CD4-positive, alpha-beta T cell treated with Interferon gamma for 1 hour (primary cell): Measurements from ENCODE around the gene ICAM1.
A peak's percentile ranks its signal among the peaks of the same experiment; 100 is the strongest.

Source experiments
- DNase-seq: peaks from one replicate; pipeline ENCODE4 v3.0.0-alpha.2; 2020

The ICAM1 gene

DNA sequence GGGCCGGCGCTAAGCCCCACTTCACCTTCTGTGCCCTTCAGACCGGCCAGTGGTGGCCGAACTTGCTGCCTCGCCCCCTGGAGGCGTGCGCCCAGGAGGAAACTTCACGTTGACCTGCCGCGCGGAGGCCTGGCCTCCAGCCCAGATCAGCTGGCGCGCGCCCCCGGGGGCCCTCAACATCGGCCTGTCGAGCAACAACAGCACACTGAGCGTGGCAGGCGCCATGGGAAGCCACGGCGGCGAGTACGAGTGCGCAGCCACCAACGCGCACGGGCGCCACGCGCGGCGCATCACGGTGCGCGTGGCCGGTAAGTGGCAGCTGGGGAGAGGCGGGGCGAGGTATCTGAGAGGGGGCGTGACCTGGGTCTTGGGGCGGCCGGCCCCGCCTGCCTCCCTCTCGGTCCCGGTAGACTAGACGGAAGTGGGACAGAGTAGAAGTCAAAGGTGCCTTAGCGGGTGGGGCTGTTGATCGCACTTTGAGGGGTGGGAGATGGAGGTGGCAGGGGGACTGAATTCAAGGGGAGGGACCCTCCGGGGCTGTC, 24.5 kb downstream of the ICAM1 start:
- DNase-seq = peak; percentile 79

GRCh38 chr19:10295847-10296591, 25.1 kb downstream of the ICAM1 start:
- no peak for DNase-seq

DNA sequence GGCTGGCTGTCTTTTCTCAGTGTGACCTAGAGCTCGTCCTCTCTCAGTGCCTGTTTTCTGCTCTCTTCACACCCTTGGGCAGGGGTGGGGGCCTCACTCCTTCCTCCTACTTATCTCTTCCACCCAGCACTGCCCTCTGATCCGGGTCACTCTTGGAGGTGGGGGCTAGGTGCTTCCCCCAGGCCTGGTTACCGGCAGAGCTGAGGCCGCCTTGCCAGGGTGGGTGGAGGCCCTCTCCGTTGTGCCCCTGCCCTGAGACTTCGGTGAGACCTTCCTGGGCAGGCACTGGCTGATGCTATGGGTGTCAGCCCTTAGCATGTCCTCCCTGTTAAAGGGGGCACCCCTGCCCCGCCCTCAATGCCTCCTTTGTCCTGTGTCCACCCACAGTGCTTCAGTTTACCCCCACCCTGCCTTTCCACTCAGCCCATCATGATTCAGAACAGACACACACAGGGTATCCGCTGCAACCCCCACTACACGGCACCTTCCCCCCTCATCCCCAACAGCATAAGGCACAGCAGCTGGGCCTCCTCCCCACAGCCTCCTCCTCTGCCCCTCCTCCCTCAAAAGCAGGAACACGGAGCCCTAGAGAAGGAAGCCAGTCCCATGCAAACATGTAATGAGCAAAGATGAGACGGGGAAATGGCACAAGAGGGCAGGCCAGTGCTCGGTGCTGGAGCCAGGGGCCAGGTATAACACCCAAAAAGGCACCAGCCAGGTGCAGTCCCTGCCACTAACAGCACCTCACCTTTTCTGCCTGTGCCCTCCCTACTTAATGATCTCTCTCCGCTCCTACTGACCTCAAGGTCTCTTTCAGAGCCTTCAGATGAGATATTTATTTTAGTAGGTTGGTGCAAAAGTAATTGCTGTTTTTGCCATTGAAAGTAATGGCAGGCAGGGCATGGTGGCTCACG, 28.9 kb downstream of the ICAM1 start:
- no peak for DNase-seq

DNA sequence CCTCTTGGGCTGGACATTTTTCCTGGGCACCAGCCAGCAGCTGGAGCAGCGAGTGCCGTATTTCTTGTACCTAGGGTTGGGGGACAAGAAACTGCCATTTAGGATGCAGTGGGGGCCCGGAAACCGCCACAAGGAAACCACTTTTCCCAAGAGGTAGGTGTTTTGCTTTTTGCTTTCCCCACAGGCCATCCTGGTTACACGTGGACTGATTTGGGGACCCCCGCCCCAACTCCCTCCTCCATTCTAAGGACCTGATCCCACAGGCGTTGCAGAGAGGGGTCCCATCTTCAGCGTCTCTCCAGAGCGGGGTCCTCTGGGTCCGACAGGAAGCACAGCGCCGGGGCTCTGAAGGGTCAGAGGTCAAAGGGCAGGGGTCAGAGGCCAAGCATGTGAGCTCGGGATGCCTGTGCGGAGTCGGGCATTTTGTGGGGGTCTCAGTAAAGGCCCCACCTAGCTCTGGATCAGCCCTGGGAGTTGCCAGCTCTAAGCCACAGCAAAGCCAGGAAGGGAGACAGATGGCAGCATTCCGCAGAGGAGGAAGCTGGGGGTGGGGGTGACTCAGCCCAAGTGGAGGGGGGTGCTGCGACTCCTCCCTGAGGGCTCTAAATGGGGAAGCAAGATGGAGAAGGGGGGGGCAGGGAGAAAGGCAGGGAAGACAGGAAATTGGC, 34.4 kb downstream of the ICAM1 start:
- no peak for DNase-seq

GRCh38 chr19:10306327-10306726, 35.4 kb downstream of the ICAM1 start:
- no peak for DNase-seq

DNA sequence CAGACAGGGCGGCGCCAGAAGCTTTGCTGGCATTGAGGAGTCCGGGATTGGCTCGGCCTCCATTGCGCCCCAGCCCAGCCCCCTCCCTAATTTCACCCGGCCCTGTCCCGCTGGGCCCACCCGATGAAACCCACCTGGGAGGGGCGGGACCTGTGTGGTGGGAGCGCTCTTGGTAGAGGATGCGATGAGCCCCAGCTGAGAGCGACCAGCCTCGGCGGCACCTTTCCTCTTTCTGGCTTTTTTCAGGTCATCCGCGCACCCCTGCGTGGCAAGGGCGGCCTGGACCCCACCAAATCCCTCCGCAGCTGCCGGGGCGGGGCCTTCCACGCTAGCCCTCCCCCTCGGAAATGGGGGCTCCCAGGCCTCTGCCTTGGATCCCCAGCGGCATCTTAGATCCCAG, 38.5 kb downstream of the ICAM1 start, which contains the start of gene ZGLP1:
Gene ZGLP1 (minus strand): TSS at position 393 of the 400 bp plus-strand sequence.
- DNase-seq = no peak

DNA sequence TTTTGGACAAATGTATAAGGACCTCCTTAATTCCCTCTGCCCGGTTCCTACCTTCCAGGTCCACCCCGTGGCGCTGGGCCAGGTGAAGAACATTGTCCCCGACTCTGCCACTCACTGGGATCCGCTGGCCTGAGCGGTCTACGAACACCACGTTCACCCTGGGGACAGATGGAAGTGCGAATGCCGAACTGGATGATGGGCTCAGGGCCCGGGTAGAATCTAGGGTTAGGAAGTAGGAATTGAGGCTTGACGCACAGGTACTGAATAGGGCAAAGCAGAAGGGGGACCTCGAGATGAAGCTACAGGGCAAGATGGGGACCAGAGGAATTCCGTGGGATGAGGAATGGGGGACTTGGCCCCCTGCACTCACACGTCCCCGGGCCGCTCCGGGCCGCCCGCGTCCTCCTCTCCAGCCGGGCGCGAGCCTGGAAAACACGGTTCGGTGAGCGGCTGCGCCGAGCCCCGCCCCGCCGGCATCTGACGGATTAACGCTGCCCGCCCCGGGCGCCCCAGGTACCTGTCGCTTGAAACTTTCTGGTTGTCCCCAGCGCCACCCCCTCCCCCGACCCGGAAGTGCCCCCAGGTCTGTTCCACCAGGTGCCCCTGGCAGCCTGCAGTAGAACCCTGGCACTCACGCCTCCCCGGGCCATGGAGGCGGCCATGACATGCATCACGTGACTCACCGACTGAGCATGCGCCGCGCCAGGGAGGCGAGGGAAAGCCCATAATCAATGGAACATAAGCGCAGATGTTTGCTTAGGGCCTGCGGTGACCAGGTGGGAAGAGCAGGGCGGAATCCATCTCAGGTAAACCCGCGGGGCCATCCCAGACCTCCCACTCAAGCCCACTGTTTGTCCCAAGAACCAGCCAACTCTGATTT, 44.7 kb downstream of the ICAM1 start, which contains the start of gene FDX2:
Gene FDX2 (minus strand): TSS at position 681 of the 880 bp plus-strand sequence. CDS start 19 bp downstream, at position 662.
- DNase-seq = peak; percentile 86

DNA sequence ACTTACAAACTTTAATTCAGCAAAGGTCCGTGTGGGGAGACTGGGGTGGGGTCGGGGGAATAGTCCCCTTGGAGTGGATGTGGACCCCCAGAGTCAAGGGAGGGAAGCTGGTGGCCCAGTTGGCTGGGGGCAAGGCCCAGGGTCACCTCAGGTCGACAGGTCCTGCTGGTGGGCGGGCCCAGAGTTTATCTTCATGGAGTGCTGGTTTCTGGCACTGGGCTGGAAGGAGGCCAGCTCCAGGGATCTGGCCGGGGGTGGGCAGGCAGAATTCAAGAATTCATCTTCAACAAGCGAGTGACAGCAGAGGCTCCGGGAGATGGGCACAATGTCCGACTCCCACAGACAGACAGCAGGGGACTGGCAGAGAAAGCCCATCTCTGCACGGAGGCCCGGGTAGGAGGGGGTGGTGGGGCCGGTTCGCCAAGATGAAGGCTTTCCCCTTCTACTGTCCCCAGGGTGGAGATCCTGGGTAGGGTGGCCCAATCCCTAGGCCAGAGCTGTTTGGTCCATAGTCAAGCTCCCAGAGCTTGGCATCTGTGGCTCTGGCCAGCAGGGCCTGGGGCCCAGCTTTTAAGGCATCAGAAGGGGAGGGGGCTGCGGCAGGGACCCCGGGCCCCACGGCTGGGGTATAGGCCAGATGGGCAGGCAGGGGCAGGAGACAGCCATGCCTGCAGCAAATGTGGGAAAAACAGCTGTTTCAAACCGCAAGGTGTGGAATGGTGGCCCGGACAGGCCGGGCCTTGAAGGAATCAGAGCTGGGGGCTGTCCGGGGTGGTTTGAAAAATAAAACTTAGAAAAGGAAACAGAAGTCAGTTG, 45.5 kb downstream of the ICAM1 start:
- no peak for DNase-seq

GRCh38 chr19:10317045-10317856, 46.3 kb downstream of the ICAM1 start:
- DNase-seq = no peak

DNA sequence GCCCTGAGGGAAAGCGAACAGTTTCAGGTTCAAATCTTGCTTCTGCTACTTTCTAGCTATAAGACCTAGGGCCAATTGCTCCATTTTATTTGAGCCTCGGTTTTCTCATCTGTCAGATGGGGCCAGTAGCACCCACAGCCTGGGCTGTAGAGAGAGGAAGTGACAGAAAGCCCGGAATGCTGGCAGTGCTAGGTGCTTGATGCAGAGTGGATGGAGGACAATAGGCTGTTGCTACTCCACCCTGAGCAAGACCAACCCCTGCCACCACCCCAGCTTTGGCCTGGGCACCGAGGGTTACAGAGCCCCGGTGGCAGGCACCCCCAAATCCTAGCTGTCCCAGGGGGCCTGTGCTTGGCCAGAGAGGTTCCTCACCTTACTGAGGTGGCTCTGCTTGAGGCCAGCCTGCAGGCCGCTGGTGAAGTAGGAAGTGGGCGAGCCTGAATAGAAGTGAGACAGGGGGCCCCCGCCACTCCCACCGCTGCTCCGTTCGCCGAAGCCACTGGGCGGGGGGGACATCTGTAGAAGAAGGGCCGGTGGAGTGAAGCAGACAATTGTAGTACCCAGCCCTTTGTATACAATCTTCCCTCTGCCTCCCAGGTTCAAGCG, 47.0 kb downstream of the ICAM1 start:
- DNase-seq = no peak

DNA sequence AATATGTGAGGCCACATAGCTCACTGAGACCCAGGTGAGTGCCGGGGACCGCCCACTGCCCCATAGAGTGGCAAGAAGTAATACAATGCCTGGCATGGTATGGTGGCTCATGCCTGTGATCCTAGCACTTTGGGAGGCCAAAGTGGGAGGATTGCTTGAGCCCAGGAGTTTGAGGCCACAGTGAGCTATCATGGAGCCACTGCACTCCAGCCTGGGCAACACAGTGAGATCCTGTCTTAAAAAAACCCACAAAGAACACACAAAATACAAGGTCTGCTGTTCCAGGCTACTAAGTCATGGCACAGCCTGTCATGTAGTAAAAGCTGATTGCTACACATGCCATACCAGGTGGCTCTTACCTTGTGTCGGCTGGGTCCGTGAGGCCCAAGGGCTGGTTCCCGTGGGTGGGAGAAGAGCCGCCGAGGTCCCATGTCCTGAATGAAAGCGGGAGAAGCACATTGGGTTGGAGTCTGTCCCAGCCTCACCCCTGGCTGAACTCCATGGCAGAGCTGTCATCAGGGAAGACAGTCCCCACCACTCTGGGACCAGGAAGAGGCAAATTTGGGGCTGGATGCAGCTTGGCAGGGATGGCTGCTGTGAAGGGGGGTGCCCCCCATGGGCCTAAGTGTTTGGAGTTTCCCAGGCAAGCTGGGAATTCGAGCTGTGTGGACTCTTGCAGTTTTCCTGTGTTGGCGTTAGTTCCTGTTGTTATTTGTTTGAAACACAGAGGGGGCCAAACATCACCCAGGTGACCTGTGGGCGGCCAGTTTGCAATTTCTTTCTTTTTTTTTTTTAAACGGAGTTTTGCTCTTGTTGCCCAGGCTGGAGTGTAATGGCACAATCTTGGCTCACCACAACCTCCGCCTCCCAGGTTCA, 48.1 kb downstream of the ICAM1 start:
- DNase-seq = no peak

DNA sequence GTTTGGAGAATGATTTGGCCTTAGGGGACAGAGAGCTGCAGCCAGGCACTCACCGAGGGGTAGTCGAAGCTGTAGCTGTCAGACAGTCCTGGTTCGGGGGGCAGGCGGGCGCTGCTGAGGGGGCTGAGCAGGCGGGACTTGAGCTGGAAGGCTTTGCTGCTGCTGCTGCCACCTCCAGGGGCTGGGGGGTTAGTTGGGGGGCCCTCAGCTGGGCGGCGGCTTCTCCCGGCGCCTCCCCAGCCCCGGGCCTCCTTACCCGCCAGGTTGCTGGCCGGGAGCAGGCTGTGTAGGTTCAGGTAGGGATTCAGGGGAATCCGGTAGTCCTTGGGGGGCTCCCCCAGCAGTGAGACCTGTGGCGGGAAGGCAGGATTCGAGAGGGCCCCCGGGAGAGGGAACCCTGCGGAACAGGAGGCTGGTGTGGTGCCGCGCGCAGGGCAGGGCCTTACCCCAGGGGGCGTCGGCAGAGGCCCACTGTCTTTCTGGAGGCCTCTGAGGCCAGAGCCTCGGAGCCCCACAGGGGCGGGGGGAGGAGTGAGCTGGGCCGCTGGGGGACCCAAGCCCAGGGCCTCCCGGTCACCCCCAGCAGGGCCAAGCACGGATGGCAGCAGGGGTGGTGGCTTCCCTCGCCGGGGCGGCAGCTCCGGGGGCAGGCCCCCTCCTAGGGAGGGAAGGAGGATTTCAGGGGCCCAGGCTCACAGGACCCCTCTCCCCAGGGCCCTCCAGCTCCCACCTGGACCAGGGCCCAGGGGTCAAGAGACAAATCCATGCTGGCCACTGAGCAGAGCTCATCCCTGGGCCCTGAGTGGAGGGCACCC, 49.9 kb downstream of the ICAM1 start:
- DNase-seq = no peak

- DNase-seq = no peak
Observed at GRCh38 chr19:10321417-10321797, 50.5 kb downstream of the ICAM1 start.

- DNase-seq = no peak
Observed at GRCh38 chr19:10321874-10322835, 51.2 kb downstream of the ICAM1 start.

GRCh38 chr19:10325732-10326131, 54.8 kb downstream of the ICAM1 start:
- no peak for DNase-seq

- no peak for DNase-seq
Observed at GRCh38 chr19:10327793-10328192, 56.9 kb downstream of the ICAM1 start.
